NCI-H2029 treated with DMSO at 0.1 percent for 48 hours (cell line): ENCODE measurements around the gene DRC3.
"Not testable (repeated sequence)": the region's sequence is repeated elsewhere in the genome, so short reads cannot be mapped to it uniquely, and the experiment has no call there.

Experiments
- DNase-seq: peaks from one replicate; lab custom pipeline; 2025; lab: John Stamatoyannopoulos, UW

The DRC3 gene

DNA sequence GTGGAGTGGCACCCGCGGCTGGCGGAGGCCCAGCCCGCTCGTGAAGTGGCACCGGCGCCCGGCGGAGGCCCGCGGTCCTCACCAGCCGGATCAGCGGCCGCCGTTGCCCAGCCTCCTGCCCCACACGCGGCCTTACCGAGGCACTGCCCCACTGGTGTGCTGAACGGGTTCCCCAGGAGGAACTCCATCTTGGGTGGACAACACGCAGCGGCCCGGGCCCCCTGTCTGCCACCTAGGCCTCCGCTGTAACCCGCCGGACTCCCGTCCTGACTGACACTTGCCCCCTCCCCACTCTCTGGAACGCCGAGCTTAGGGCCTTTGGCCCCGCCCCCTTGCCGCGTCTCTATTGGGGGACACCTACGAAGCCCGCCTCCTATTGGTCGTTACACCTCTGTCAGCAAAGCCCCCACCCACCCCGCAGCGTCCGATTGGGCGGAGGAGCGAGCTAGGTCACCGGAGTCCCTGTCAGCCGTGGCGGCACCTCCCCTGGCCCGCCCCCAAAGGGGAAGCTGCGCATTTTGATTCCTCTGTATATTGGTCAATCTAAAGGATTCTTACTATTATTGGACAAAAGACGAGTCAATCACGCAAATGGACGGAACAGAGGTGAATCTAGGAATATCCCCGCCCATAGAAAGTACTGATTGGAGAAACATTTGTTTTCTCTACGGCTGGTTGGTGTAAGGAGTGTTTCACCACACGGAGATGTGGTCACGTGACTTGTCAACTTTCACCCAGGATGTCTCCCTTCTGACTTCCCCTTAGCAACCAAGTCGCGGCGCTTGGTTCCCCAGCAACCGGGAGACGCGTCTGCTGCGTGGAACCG, at the start of gene DRC3, which contains the start of gene TOM1L2:
Gene DRC3, plus strand, starts transcription at position 737 of the 826 bp plus-strand sequence. CDS start 4,737 bp downstream, outside the sequence.
Gene TOM1L2, minus strand, starts transcription at position 275 of the 826 bp plus-strand sequence. Its CDS starts 87 bp downstream, at position 188.
- peak; percentile 97 for DNase-seq

DNA sequence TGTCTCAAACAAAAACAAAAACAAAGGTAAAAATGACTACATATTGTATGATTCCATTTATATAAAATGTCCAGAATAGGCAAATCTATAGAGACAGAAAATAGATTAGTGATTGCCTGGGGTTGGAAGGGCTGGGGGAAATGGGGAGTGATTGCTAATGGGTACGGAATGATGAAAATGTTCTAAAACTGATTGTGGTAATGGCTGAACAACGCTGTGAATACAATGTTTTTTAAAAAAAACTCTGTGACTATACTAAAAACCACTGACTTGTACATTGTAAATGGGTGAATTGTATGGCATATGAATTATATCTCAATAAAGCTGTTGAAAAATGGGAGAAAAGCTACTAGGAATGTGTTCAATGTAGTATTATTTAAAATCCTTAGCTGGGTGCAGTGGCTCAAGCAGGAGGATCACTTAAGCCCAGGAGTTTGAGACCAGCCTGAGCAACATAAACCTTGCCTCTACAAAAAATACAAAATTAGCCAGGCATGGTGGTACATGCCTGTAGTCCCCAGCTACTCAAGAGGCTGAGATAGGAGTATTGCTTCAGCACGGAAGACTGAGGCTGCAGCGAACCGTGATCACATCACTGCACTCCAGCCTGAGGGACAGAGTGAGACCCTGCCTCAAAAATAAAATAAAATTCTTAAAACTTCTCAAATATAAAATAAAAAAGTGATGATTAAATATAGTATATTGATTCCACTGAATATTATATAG, 48.4 kb upstream of the DRC3 start:
- no peak for DNase-seq

DNA sequence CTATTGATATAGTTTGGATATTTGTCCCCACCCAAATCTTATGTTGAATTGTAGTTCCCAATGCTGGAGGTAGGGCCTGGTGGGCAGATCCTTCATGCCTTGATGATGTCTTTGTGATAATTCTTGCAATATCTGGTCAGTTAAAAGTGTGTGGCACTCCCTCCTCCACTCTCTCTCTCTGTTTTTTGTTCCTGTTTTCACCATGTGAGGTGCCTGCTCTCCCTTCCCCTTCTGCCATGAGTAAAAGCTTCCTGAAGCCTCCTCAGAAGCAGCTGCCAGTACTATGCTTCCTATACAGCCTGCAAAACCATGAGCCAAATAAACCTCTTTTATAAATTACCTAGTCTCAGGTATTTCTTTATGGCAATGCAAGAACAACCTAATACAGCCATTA, 47.8 kb upstream of the DRC3 start:
- DNase-seq: no peak

DNA sequence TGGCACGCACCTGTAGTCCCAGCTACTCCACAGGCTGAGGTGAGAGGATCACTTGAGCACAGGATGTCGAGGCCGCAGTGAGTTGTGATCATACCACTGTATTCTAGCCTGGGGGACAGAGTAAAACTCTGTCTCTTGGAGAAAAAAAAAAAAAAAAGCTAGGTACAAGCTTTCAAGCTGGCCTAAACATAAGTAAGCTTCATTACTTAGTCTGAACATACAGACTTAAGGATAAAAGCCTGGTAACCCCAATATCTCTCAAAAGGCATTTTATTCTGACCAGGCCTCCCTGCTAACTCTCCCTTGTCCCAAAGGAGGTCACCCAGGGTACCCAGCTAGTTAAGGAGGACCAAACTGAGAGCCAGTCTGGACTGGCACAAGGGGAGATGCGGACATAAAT, 46.6 kb upstream of the DRC3 start:
- no peak for DNase-seq

- no peak for DNase-seq
Observed at GRCh38 chr17:17926840-17927449, 45.7 kb upstream of the DRC3 start.

DNA sequence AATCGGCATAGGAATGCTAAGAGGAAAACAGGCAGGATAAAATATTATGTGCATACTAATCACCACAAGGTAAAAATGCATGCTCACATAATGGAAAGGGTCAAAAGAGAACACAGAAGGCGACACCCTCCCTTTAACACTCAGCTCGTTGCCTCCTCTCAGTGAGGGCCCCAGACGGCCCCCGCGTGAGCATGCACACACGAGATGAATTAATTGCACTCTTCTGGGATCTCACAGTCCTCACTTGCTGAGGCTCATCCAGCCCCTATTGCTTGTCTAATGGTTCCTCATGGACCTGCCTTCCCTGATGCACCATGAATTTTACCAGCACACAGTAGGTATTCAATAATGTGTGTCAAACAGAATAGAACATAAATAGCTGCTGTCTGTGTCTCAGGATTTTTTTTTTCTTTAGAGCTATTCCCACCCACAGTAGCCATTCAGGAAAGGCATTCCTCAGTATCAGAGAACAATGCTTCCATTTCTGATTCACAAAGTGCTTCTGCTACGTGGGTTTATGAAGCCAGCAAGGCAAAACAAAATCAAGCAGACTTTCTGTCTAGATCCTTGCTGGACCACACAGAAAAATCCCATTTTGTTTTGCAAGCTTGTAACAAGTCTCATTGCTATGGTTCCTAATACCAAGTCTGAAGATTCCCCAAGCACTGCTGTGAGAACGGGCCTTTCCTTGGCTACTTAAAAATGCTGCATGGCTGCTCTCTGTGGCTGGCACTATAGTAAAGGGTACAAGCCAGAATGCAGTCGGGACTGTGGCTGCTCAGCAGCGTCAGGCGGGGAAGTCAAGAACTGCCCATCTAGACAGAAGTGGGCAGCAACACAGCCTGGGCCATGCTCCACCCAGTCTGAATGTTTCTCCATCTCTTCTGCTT, 44.0 kb upstream of the DRC3 start:
- no peak for DNase-seq

- DNase-seq: no peak
Observed at GRCh38 chr17:17929655-17930380, 42.8 kb upstream of the DRC3 start.

GRCh38 chr17:17930674-17931073, 42.0 kb upstream of the DRC3 start:
- DNase-seq: no peak

DNA sequence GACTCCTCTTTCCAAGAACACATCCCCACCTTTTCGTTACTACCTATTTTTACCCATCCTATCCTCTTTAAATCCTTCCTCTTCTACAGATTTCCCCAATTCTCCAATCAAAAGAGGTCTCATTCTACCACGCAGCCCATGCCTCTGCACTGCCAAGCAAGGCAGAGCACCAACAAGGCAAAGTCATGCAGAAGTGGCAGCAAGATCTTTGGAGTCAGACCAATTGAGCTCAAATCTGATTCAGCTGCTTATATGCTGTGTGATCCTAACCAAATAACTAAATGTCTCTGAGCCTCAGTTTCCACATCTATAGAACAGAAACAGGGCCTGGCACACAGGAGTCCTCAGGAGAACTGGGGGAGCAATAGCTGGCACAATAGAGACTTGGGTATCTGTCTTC, 41.5 kb upstream of the DRC3 start:
- DNase-seq: no peak

DNA sequence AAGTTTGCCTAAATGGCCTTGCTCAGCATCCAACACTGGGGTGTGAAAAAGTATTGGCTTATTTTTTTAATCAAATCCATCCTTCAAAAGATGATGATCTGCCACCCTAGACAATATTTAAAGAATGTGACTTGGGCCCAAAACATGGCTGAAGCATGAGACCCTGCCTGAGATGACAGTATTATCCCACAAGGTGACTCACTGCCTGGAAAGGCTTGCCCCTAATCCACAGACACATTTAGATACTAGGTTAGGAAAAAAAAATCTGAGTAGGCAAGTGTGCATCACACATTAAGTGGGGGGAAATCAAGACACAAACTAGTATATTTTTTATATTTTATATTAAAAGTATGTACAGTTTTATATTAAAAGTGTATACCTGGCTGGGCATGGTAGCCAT, 38.9 kb upstream of the DRC3 start:
- no peak for DNase-seq

DNA sequence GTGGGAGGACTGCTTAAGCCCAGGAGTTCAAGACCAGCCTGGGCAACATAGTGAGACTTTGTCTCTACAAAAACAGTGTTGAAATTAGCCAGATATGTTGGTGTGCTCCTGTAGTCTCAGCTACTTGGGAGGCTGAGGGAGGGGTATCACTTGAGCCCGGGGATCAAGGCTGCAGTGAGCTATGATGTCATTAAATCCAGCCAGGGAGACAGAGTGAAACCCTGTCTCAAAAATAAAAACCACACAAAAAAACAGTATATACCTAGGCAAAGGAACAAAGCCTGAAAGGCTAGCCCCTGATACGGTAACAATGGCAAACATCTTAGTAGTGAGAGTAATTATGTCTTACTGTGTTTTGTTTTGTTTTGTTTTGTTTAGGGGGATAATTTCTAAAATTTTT, 38.4 kb upstream of the DRC3 start:
- DNase-seq: no peak

DNA sequence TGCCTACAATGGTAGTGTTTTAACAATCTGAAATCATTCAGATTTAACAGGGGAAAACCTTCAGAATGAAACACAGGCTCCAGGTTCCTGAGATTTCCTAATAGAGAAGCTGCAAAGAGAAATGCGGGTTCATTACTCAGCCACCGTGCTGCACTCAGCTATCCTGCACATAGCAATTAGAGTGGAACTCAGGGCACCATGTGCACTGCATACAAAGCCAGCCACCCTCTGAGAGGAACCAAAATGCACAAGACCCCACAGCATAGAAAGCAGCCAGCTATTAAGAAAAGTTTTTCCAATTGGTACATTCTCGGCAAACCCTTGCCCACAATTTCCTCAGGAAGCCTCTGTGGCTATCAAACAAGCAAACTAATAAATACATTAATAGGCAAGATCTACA, 37.9 kb upstream of the DRC3 start:
- DNase-seq: no peak

DNA sequence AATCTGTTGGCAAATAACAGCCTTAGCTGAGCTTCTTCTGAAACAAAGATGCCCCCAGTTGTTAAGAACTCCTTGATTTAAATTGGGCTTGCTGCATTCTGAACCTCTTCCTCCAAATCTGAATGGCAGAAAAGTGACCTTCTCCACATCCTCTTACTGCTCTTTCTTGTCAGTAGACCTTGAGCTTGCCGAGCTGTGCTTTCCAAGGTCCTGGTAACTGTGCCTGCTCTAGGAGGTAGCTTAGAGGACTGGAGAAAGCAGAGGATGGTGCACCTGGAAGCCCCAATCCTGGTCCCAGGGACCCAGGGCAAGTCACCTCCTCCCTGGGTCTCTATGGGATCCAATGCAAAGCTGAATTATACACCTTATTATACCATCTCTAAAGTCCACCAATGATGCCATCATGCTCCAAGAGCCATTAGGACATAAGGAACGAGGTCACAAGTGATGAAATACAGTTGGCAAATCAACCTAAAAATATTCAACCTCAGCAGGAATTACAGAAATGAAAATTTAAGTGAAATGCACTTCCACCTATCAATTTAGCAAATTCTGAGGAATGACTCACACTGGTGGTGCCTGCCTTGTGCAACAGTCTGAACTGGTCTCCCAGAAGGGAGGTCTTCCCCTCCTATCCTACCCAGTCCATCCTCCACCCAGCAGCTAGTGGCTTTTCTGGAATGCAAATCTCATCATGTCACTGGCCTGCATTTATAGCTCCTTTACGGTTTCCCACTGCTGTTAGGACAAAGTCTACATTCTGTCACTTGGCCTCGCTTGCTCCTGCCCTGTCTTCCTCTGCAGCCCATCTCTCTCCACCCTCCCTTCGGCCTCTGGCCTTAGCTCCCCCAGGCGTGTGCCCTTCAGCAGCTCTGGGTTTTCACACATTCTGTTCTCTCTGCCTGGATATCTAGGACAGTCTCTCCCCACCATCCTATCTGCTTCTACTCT, 37.1 kb upstream of the DRC3 start:
- no peak for DNase-seq

DNA sequence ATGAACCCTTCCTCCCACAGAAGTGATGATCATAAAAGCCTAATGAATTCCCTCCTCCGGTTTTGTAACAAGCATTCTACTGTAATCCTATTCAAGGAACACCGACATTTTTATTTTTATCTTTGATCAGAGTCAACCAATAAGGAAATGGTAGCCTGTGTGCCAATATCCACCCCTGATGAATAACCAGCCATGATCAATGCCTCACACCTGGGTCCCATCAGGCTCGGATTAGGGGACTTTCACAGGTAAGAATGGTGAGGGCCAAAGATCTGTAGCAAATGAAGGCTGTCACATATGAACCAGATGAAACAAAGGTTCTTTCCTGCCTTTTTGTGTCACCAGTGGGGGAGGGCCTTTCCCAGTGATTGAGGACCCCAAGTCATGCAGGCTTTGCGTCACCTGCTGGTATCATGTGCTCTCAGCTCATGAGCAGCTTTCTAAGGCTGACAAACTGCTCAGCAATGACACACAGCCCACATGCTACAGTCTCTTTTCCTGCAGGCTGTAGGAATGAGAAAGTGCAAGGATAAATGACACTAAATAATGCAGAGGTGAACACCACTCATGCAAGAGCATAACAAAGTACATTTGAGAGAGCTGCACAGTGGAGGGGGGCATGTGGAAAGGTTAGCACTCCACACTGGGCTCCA, 35.3 kb upstream of the DRC3 start:
- no peak for DNase-seq

GRCh38 chr17:17937958-17938357, 34.7 kb upstream of the DRC3 start:
- DNase-seq: no peak

DNA sequence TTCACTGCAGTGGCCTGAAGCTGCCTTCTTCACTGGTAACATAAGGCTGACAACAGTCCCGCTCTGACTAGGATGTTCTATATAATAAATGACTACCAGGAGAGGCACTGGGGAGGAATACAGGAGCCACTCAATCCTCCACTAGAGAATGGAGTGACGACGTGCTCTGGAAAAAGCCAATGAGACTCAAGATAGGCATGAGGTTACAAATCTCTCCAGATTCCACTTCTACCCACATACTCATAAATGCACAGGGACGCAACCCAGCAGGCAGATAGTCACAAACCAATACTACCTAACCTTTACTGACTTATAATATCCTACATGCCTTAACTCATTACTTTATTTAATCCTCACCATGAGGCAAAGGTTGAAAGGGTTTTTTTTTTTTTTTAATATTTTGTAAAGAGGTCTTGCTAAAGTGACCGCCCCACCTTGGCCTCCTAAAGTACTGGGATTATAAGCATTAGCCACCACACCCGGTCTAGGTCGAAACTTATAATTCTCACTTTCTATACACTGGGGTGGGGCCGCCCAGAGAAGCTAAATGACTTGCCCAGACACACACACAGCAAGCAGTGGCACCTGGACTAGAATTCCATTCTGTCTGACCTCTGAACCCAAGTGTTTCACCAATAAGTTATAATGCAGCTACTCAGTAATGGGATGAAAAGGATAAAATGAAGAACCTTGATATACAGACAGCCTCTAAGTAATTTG, 34.1 kb upstream of the DRC3 start:
- no peak for DNase-seq

DNA sequence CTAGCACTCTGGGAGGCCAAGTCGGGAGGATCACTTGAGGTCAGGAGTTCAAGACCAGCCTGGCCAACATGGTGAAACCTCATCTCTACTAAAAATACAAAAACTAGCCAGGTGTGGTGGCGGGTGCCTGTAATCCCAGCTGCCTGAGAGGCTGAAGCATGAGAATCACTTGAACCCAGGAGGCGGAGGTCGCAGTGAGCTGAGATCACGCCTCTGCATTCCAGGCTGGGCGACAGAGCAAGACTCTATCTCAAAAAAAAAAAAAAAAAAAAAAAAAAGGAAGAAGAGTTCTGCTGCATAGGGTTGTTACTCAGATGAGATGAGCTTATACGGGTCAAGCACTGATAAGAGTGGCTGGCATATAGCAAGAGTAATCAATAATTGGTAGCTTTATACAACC, 32.7 kb upstream of the DRC3 start:
- not testable (repeated sequence) for DNase-seq

DNA sequence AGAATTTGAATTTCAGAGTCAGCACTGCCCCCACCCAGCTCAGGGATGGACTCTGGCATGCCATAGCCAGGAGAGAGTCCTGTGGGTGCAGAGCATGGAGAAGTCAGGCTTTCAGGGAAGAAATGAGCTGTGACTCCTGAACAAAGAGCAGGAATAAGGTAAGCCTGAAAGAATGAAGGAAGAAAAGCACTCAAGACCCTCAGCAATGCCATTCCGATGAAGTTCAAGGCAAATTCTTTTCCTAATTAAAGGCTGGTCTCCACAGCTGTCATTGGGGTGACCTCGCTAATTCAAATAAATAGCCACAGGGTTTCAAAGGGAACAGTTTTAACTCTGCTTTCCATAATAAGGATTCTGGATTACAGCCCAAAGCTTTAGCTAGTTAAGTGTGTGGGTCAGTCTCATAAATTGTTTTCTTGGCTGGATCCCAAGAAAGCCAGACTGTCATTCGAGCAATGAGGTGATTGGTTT, 32.2 kb upstream of the DRC3 start:
- DNase-seq: no peak

DNA sequence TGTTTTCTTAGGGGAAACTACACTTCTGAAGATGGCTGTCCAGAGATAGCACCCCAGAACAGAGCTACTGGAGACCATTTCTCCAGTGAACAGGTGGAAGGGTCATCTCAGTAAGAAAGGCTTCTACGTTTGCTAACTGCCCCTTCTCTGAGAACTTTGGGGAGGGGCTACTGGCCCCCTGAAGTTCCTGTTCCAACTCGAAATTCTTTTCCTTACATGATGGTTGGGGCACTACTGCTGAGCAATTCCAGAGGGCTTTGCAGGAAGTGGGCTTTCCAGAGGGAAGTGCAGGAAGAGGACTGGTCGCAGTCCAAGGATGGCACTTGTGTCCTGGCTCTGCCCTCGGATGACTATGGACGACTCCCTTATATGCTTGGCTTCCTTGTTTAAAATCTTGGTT, 31.6 kb upstream of the DRC3 start:
- no peak for DNase-seq
